Inflammatory macrophage treated with lipopolysaccharide for 1 hour (primary cell): Measurements from ENCODE around the gene MYO5B.

Experiments used
- DNase-seq, 2 donors: peaks; one replicate each; pipeline ENCODE4 v3.0.0-alpha.2; 2020 to 2022

Gene MYO5B

DNA sequence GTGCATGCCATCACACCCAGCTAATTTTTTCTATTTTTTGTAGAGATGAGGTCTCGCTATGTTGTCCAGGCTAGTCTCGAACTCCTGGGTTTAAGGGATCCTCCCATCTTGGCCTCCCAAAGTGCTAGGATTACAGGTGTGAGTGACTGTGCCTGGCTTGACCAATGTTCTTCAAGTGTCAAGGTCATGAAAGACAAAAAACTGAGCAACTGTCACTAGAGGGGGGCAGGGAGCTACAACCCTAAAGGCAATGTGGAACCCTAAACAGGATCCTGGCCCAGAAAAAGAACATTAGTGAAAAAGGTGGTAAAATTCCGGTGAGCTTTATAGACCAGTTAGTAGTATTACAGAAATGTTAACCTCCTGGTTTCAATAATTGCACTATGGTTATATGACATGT lies 7.3 kb downstream of the MYO5B start:
- DNase-seq: no peak

DNA sequence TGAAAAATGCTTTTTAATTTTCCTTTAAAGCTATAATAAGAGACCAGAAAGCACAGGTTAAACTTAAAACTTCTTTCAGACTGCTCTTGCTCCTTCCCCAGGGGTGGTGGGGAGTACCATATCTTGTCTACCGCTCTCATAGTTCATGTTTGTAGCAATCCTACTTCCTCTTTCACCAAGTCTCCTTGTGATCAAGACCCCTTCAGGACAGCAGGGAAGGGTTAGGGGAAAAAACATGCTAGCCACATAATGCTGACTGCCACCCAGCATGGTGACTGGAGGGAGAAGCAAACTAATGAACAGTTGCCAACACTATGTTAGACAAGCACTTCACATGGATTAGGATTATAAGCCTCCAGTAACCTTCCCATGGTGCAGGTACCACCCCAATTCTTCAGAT lies 8.6 kb downstream of the MYO5B start:
- no peak for DNase-seq

DNA sequence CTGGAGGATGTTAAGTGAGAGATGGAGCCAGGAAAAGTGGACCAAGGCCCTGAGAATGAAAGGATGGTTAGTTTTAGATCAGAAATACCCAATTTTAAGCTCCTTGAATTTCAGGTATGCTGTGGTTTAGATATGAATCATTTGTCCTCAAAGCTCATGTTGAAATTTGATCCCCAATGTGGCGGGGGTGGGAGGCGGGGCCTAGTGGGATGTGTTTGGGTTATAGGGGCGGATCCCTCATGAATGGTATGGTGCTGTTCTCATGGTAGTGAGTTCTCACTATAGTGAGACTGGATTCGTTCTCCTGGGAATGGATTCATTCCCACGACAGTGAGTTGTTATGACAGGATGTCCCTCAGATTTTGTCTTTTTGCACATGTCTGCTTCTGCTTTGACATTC lies 11.4 kb downstream of the MYO5B start:
- no peak for DNase-seq

DNA sequence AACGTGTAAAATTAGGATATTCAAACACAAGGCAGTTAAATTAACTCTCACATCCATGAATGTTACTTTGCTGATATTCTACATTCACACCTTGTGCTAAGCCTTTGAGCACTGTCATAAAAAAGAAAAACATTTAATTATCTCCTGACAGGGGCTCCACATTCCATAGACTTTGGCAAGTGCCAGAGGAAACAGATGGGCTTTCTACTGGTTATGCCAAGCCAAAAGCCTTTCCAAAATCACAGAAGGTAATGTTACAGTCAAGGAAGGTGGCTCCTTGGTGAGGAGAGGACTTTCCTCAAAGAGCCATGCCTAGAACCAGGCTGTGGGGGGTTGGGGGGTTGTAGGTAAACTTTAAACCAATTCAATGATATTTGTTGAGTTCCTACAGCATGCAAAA lies 12.4 kb downstream of the MYO5B start:
- DNase-seq: no peak

DNA sequence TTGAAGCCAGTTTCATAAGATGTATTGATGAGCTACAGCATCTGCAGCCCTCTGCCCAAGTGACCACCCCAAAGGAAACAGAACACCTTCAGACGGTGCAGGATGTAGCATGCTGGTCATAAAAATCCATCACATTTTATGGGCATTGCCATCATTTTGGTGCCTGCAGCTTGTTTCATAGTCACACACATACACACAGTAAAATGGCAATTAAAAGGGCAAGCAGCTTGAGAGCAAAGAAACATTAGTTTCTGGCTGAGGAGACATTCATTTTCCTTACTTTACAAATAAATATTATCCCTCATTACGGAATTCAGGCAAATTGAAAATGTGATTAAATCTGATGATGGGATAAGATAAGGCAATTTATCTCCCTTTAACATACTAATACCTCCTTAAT lies 13.4 kb downstream of the MYO5B start:
- DNase-seq: no peak

DNA sequence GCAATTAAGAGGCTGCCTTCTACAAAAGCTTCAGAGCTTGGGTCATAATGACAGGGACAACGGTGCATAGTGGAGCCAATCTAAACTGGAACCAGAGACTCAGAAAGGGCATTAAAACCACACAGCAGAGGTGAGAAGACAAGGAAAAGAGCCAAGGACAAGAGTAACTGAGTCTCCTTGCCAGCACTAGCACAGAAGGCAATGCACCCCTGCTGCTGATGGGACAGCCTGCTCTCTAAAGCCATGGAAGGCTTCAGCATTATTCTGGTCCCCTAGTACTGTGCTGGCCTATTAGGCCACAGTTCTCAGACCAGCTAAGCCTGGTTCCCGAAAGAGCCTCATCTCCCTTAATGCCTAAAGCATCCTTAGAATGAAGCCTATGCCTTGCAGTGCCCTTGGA lies 15.5 kb downstream of the MYO5B start:
- DNase-seq: no peak

DNA sequence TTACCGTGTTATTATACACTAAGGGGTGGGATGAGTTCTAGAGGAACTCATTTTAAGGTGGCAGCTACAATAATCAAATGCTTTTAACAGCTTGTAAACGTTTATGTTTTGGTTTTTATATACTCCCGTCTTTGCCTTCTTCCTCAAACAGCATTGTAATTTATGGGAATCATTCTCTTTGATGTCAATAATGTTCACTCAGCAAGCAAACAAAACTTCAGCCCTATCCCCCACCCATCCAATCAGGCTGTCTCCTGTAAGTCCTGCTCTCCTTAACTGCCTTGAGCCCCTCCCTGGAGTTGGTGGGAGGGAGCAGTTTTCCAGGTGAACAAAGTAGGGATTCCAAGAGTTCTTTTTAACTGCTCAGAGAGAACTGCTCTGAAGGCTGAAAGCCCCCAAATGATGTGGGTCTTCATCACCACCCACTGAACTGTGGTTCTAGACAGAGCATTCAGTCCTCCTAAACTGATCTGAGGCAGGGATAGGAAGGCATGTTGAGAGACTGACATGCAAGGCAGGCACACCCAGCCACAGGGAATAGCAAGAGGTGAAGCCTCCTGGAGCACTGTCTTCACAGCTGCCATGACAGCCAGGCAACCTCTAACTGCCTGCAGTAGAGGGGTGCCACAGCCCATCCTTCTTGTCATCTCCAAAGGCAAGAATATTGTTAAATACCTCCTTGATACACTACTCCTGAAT lies 17.5 kb downstream of the MYO5B start:
- no peak for DNase-seq

DNA sequence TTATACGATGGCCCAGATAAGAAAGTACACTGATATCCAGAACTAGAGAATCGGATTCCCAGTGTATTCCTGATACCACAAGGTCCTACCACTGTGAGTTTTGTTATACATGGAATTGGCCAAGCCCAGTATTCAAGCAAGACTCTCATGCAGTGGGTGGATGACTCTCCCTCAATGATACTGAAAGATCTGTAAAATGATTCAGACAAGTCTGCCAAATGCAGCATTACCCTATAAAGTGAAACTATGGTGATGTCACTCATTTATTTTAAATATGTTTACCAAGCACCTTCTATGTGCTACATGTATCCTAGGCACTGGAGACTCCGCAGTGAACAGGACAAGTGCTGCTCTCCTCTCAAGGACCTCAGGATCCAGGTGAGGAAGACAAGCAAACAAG lies 22.6 kb downstream of the MYO5B start:
- no peak for DNase-seq

DNA sequence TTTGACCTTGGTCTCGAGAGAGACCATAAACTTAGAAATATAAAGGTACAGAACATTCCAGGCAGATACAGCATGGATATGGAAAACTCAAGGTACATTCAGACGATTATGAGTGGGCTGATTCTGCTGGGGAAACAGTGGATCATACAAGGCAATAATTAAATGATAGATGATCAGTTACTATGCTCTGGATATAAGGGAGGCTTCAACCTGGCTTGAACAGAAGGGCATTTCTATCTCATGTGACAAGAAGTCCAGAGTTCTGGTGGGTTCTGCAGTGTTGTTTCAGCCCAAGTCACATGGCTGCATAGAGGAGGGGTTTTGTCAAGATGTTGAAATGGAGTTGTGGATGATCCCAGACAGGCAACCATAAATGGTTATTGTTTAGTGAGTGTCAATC lies 23.5 kb downstream of the MYO5B start:
- no peak for DNase-seq

DNA sequence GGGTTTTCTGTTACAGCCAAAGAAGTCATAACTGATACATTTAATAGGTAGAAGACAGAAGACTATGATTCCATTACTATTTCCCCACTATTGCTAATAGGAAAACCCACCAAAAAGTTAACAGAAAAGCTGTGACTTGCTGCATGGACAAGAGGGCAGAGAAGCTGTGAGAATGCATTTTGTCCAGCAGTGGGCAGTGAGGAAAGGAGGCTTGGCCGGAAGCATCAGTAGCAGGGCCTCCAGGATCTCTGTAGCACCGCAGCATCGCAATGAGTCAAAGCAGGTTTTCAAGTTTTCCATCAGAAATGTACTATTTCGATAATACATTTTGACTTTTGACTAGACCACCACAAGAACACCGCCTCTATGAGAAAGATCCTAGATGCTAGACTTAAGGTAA lies 24.9 kb downstream of the MYO5B start:
- no peak for DNase-seq

DNA sequence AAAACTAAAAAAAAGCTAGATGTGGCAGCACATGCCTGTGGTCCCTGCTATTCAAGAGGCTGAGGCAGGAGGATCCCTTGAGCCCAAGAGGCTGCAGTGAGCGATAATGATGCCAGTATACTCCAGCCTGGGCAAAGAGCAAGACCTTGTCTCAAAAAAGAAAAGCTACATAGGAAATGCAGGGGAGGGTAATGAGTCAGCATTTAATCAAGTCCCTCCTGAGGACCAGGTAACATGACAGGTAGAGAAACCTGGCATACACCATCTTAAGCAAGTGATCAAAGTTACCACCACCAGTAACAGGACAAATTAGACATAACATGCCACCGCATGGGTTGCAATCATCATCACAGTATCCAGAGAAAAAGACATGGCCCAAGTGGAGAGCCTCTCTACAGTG lies 25.8 kb downstream of the MYO5B start:
- DNase-seq: no peak

DNA sequence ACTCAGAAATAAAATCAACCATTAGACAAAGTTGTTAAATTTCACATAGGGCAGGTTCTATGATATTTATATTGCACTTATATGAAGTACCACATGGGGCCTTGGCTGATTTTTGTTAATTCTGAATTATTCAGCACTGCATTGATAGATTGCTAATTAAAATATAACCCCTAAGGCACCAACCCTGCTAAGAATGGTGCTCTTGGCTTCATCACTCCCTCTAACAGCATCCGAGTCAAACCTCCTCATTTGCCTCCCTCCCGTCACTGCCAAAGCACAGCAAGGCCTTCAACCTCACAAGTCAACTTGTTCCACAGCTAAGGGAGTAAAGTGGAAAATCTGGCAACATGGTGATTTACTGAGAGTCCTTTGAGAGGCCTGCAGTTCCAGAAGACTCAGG lies 27.0 kb downstream of the MYO5B start:
- no peak for DNase-seq

DNA sequence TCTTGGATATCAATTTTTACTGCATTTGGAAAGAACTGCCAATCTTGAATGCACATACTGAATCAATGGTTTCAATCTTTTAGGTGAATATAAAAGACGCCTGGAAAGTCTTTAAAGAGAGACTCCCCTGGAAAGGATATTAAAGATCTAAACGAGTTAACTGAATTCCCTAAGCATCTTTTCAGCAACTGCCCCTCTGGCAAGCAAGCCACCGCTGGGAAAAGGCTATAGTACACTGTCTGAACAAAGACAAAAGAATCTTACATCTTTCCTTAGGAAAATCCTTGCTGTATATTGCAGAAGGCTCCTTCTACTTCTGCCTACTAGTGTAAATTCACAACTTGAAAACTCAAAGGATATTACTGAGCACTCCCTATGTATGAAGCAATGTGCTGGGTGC lies 28.0 kb downstream of the MYO5B start:
- no peak for DNase-seq

DNA sequence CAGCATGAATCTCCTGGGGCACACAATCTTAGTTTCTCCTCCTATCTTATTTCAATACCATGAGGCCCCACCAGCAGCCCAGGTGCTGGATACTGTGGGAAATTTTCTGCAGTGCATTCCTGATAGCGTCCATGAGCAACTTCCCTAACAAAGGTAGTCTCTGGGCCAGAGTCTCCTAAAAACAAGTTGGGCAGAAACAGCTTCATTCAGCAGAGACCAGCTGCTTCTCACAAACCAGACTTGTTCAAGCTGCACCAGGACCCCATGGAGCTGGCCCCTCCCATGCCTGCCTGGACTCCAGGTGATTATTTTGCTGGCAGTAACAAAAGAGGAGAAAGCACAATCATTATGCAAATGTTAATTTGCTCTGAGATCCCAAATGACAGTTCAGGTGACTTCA lies 31.4 kb downstream of the MYO5B start:
- DNase-seq: no peak

DNA sequence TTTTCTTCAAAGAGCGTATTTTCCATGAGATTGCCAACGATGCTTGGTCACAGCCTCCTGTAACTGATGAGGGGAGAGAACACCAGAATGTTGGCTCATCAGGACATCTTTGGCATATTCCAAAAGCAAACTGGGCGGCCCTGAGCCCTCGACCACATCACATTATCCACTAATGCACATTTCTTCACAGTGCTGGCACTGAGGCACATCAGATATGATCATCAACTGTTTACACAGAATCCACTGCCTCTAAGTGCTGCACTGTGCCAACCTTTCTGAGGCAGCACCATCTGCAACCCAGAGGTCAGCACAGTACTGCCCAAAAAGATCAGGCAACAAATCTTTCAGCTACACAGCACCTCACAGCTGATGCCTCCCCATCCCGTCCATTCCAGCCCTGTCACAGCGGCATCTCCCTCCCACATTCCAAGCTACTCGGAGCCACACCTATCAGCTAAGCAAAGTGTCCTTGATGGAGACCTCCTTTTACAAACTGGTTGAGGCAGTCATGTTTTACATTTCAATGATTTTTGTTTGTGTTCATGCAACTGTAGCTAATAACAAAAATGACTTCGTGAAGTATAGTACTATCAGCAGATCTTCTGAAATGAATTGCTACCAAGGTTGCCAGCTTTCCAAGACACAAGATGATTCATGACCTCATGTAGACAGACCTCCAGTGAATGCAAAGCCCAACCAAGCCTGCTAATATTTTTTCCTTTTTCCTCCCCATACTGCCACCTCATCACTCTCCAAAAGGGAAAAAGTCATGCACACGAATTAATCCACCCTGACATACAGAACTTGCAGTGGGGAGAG lies 32.3 kb downstream of the MYO5B start:
- no peak for DNase-seq

DNA sequence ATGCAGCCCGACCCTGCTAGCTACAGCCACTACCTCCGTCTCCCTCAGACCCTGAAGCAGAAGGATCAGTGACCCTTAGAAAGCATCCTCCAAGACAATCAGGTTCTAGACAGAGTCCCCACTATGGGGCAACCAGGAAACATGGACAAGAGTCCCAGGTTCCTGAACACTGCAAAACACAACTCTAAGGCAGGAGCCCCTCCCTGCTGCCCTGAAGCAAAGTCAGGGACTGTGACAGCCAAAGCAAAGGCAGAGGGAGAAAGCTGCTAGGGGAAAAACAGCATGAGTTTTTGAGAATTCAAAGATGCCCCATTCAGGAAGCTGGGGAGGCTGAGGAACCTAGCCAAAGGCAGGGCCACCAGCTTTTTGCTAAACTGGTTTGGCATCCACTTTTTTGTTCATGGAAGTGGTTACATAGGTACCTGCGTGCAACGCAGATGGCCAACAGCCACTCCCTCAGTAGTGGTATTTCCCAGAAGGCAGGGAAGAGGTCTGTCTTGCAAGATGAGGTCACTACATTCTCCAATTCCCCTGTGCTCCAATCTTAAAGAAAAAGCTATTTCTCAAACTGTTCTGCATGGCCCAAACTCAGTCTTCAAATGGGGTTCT lies 33.2 kb downstream of the MYO5B start:
- DNase-seq: no peak

DNA sequence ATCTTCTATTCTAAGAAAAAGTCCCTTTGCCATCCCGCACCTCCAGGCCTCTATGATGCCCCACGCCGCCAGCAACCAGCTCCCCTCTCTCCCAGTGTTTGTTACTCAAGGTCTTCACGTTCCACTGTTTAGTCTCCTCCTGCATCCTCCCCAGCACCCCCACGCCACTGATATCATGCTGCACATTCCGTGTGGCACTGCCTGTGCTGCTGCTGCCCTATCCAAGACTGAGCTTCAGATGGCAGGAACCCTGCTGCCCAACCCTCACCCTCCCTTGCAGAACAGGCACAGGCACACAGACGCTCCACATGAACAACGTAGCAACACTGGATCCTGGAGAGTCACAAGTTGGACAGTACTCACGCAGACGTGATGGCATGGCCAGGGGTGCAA lies 35.3 kb downstream of the MYO5B start:
- no peak for DNase-seq

DNA sequence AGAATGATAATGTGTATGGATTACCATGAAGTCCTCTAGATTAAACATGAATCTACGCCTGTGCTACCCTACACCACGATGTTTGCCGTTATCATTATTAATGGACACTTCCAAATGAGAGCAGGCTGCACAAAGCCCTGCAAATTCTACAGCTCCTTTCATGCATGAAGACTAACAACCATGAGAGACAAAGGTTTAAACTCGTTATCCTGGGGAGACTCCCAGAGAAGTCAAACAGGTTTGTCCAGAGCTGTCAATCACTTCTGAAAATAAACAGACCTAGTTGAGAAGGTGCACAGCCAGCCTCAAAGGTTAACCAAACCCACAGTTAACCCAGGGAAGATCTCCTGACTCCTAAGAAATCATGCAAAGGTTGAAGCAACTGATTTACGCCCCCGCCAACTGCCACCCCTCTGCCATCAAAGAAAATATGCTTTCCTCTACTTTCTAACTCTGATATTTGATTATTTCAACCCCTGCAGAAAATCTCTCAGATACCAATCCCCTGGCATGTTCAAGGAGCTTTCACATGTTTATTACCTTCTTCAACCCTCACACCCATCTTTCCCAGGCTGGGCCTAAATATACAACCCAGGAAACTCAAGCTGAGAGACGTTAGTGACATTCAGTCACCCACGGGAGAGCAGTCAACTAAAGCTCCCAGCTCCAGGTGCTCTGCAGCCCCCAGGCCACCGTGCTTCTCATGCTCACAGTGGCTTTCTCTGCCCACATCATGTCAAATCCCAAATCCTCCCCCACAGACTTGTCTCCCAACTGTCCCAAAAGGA lies 35.9 kb downstream of the MYO5B start:
- no peak for DNase-seq

DNA sequence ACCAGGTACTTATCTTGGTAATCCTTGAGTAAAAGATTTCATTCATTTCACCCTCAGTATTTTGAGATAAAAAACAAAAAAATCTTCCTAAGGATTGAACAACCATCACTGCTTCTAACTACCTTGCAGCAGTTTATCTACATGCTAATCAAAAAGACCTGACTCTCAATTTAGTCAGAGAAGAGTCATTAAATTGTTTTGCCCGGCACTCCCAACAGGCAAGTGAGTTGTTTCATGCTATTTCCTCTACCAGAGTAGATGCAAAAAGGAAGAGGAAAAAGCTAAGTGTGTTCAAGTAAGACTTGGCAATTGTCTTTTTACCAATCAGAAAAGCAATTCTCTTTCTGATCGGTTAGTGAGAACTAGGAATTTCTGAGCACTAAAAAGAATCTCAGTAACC lies 39.5 kb downstream of the MYO5B start:
- no peak for DNase-seq

DNA sequence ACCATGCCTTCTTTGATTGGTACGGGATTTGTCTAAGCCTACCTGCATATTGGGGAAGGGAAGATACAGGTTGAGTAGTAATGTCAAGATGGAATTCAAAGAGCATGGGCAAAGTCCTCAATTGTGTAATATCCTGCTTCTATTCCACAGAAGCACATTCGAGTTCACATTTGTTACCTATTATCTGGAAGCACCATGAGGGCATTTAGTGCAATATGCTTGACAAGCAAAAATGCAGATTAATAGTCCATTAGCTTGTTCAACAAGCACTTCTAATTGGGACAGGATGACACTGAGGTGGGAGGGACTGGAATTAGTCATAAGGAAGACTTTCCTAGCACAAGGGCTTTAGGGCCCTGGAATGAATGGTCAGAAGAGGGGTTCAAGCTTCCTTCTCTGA lies 40.5 kb downstream of the MYO5B start:
- DNase-seq: no peak

DNA sequence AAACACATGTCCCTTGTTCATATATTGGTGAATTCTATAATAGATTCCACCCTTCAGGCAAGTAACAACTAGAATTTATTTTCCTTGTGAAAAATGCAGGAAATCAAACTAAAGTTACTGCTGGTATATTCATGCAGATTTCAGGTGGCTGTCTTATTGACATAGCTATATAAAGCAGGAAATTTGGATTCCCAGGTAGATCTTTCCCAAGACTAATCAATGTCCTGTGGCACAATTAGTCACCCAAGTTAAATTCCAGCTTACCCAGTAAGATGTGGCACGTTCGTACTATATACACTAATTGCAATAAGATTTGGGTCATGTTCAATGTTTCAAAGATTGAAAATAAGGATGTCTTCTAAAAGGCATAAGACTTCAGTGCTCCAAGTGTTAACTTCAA lies 42.0 kb downstream of the MYO5B start:
- DNase-seq: no peak

DNA sequence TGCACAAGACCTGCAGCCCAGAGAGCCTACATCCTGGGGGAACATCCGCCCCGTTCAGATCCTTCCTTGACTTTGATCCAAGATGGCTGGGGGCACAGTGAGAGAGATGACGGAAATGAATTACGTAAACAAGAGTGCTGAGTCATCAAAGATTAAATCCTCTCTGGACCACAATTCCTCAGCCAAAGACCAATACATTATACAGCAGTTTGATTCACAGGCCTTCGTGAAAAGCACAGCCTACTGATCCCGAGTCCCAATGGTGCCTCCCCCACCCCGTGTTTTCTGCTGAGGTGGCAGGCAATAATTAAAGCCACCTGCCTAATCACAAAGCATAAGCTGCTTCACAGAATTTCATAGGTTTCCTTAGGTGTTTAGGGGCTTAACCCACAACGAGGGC lies 43.0 kb downstream of the MYO5B start:
- no peak for DNase-seq

DNA sequence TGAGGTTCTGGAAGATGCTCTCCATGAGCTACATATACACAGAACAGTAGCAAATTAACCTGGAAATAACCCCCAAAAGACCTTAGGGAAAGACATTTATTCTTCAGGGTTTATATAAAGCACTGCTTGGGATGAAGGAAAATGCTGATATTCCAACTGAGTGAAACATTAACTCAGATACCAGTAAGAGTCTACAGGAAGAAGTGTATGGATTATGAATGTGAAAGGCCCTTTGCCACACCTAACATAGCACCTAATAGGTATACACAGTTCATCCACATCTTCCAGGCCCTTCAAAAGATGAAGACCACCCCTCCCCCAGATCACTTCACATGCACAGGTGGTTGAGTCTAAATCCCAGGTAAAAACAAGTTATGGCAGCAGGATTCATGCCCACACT lies 50.4 kb downstream of the MYO5B start:
- DNase-seq: no peak

DNA sequence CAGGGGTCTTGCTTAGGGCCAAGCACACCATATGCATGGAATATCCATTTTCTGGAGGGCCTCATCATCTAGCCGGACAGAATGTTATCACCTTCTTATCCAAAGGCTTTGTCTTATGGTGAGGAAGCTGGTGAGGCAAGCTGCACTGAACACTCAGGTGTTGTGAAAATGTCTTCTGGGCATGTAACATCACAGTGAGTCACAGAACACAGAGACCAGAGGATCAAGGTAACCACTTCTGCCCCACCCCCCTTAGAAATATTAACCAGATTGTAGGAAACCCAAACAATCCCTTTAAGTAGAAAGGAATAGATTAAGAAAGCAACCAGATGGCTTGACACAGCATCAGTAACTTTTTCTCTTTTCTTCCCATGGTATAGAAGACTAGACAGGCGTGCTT lies 51.1 kb downstream of the MYO5B start:
- no peak for DNase-seq
